Body of pancreas (tissue), 4 donors: ENCODE results near the gene SLC46A1. TPM values are rescaled to one million over a fixed set of nuclear protein-coding genes. Genes with fewer than 3 reads are reported as not detected.

Source experiments
- ATAC-seq: fragments of 150-250 bp; one replicate; pipeline ENCODE4 v1.9.1; 2016
- DNase-seq, 4 donors: peaks; one replicate each; pipeline ENCODE4 v3.0.0-alpha.2; 2019
- H3K27ac ChIP-seq, 4 donors: fragments of 200-600 bp; sonication (generic); 1 replicate in 3 of 4; 2 replicates in 1 of 4; pipeline versions ENCODE4 v1.5.1 to v1.6.1; 2016 to 2019; ENCODE audit warnings: mild to moderate bottlenecking in 1 of 4, mixed read lengths in 1 of 4, moderate library complexity in 1 of 4
- H3K27me3 ChIP-seq, 2 donors: fragments of 200-600 bp; sonication (generic); one replicate each; pipeline ENCODE4 v1.6.0; 2016; ENCODE audit warnings: mild to moderate bottlenecking in 1 of 2
- H3K36me3 ChIP-seq, 2 donors: fragments of 200-600 bp; sonication (generic); replicated peaks in 1 of 2; 2 replicates each; pipeline ENCODE4 v1.5.1; 2016; ENCODE audit warnings: low read depth in 2 of 2; ENCODE audit not compliant: insufficient read depth in 1 of 2
- H3K4me1 ChIP-seq: fragments of 200-600 bp; sonication (generic); one replicate; pipeline ENCODE4 v1.6.0; 2016
- H3K4me3 ChIP-seq, 2 donors: fragments of 200-600 bp; sonication (generic); 1 replicate in 1 of 2; 2 replicates in 1 of 2; pipeline ENCODE4 v1.5.1; 2016 to 2019
- H3K9me3 ChIP-seq, 3 donors: fragments of 200-600 bp; sonication (generic); 1 replicate in 2 of 3; 2 replicates in 1 of 3; pipeline ENCODE4 v1.5.1; 2016
- CTCF ChIP-seq, 7 experiments: fragments of 450-650 bp in 4 of 7; fragments of 200-600 bp in 3 of 7; sonication (generic) in 3 of 7; IDR thresholded peaks; one replicate each; pipeline ENCODE4 v1.5.1; 2016 to 2019; ENCODE audit warnings: antibody characterized with exemption in 7 of 7
- POLR2A ChIP-seq, 3 donors: fragments of 450-650 bp; IDR thresholded peaks; one replicate each; pipeline ENCODE4 v1.6.1; 2016; ENCODE audit warnings: antibody characterized with exemption in 3 of 3, mild to moderate bottlenecking in 2 of 3
- WGBS, 2 donors: methylation state at CpG; one replicate each; pipeline ENCODE4 v1.1.5; 2017; 5-methylcytosine and 5-hydroxymethylcytosine counted together
- intact Hi-C: fragments of 100-400 bp; cut with DNase I; formaldehyde crosslinking; loops from one replicate; pipeline ENCODE4 v1.15.1; 2023
- microRNA-seq, 2 donors: library from miRNA; unstranded; fragments of <30 nt; microRNA quantifications; one replicate each; pipeline ENCODE4, GENCODE V29; 2016; ENCODE audit warnings: borderline number of aligned reads in 2 of 2, borderline replicate concordance in 2 of 2
- total RNA-seq, 2 donors: library from RNA; depleted of rRNA; stranded (reverse); fragments of >200 nt; gene quantifications; one replicate each; pipeline ENCODE4 v1.1.0, GENCODE V29; 2016

SLC46A1 gene
- total RNA-seq, 2 donors from 2014 or later, result 8.6 to 17.6 TPM

GRCh38 chr17:28345419-28346198 is 60.4 kb downstream of the SLC46A1 start:
- ATAC-seq, result peak; percentile 36
- peak overlapping the region; percentile 72 to 87 (median 79) for H3K27ac ChIP-seq
- WGBS, 2 donors, result 19% methylated on average over 13 of the region's 13 CpGs

More at GRCh38 chr17:28345419-28346198, 60.4 kb downstream of the SLC46A1 start:
- peaks cover 50% of the 10 kb centered on the region for H3K4me1 ChIP-seq
- no peaks in the 10 kb centered on the region for H3K9me3 ChIP-seq
- intact Hi-C loops, result no loop called here
- peak; percentile 41 to 64 (median 52) for DNase-seq
- H3K27me3 ChIP-seq, result no peaks in the 10 kb centered on the region
- no peak for TF ChIP-seq POLR2A (IDR thresholded peaks at IDR 0.05)
- TF ChIP-seq CTCF (IDR thresholded peaks at IDR 0.05), result no peak
- no peak overlapping the region for H3K4me3 ChIP-seq
- peaks cover 0 to 47% of the 10 kb centered on the region in 2 donors for H3K36me3 ChIP-seq

Small RNA genes within 50 kb of the gene (microRNA-seq; reads per million reads assigned to microRNA genes)
- gene MIR4723, result 0 to 0.45 reads per million in 2 donors

Other genes starting within 250 kb of the SLC46A1 start
- gene TMEM97, start 87.0 kb downstream of the SLC46A1 start, total RNA-seq, result 10 to 100 TPM; 35.9 to 75.5 TPM
- 10 to 100 TPM; 37.9 to 42.2 TPM for gene IFT20, start 70.7 kb downstream of the SLC46A1 start, total RNA-seq
- gene TNFAIP1, start 70.5 kb downstream of the SLC46A1 start, total RNA-seq, result 10 to 100 TPM; 15.2 to 15.8 TPM
- gene POLDIP2, start 48.7 kb downstream of the SLC46A1 start, total RNA-seq, result 10 to 100 TPM; 50.8 to 54.4 TPM
- gene SEBOX, start 41.0 kb downstream of the SLC46A1 start, total RNA-seq, result not detected
- gene VTN, start 35.9 kb downstream of the SLC46A1 start, total RNA-seq, result 1 to 10 TPM; 4.2 to 6.6 TPM
- gene SARM1, start 34.5 kb downstream of the SLC46A1 start, total RNA-seq, result 10 to 100 TPM; 13.7 to 33.9 TPM
- gene SLC13A2, start 67.4 kb upstream of the SLC46A1 start, total RNA-seq, result 1 to 10 TPM in 1 of 2 donors, not detected in 1; 1.8 TPM
- under 1 TPM in 1 of 2 donors, not detected in 1; 0.52 TPM for gene FOXN1, start 100.1 kb upstream of the SLC46A1 start, total RNA-seq
- 10 to 100 TPM; 25.7 to 29.3 TPM for gene UNC119, start 146.4 kb upstream of the SLC46A1 start, total RNA-seq
- 10 to 100 TPM; 11.7 to 12.2 TPM for gene PIGS, start 165.3 kb upstream of the SLC46A1 start, total RNA-seq
- gene ALDOC, start 170.7 kb upstream of the SLC46A1 start, total RNA-seq, result 10 to 100 TPM in 1 of 2 donors, 1 to 10 TPM in 1; 2.9 to 25.1 TPM
- 1 to 10 TPM in 1 of 2 donors, not detected in 1; 3.1 TPM for gene SPAG5, start 192.8 kb upstream of the SLC46A1 start, total RNA-seq
- gene RSKR, start 208.0 kb upstream of the SLC46A1 start, total RNA-seq, result 10 to 100 TPM in 1 of 2 donors, 1 to 10 TPM in 1; 2.6 to 14.8 TPM
- 10 to 100 TPM; 70.8 to 87.3 TPM for gene BLTP2, start 238.9 kb upstream of the SLC46A1 start, total RNA-seq